Activated CD8-positive, alpha-beta memory T cell treated with anti-CD3 and anti-CD28 coated beads, Interleukin-2, amount 10 ng/mL, durations not matched to agents 7 days and 5 days (primary cell): ENCODE results near the gene TBL1Y. TPM values are rescaled to one million over a fixed set of nuclear protein-coding genes. Genes with fewer than 3 reads are reported as not detected.
"Not testable (repeated sequence)": the region's sequence is repeated elsewhere in the genome, so short reads cannot be mapped to it uniquely, and the experiment has no call there.

Experiments used
- ATAC-seq: fragments of 150-1000 bp; cut with Tn5 transposase; one replicate; pipeline ENCODE4 v1.10.0; 2021; ENCODE audit warnings: moderate library complexity
- CTCF ChIA-PET: fragments of 350-600 bp; sonication (Branson Sonifier 250); formaldehyde crosslinking; loops from one replicate; lab custom pipeline; 2021; ENCODE audit warnings: antibody characterized with exemption; lab: Charles Lee
- DNase-seq: peaks from one replicate; pipeline ENCODE4 v3.0.0-alpha.2; 2020
- H3K27ac Mint-ChIP-seq: one replicate; pipeline ENCODE4 v1.8.0; 2021; ENCODE audit warnings: mild to moderate bottlenecking, mixed read lengths
- H3K27me3 Mint-ChIP-seq: one replicate; pipeline ENCODE4 v1.8.0; 2021; ENCODE audit warnings: mixed read lengths
- H3K36me3 Mint-ChIP-seq: one replicate; pipeline ENCODE4 v1.8.0; 2021; ENCODE audit warnings: mild to moderate bottlenecking, mixed read lengths
- H3K4me1 Mint-ChIP-seq: one replicate; pipeline ENCODE4 v1.8.0; 2021; ENCODE audit warnings: mixed read lengths
- H3K4me3 Mint-ChIP-seq: one replicate; pipeline ENCODE4 v1.8.0; 2021; ENCODE audit warnings: mild to moderate bottlenecking, moderate library complexity, mixed read lengths
- H3K9me3 Mint-ChIP-seq: one replicate; pipeline ENCODE4 v1.8.0; 2022; ENCODE audit warnings: low read depth, mixed read lengths
- total RNA-seq, 2 experiments: library from RNA; stranded (reverse); gene quantifications; one replicate each; pipeline ENCODE4 v1.2.3, GENCODE V29; 2021

Gene TBL1Y
- total RNA-seq, 2 experiments from 2014 or later, result not detected

GRCh38 chrY:7041983-7042382, 131.5 kb downstream of the TBL1Y start:
- Mint-ChIP-seq H3K9me3 (no peaks in the 10 kb centered on the region), H3K4me3 (no peak overlapping the region), H3K36me3 (no peaks in the 10 kb centered on the region), H3K4me1 (peaks cover 16% of the 10 kb centered on the region), H3K27me3 (no peaks in the 10 kb centered on the region), H3K27ac (no peak overlapping the region)
- ATAC-seq, result no peak
- CTCF ChIA-PET, result no interaction called here
- no peak for DNase-seq

- H3K4me1 Mint-ChIP-seq, H3K27me3 Mint-ChIP-seq, H3K27ac Mint-ChIP-seq, ATAC-seq, DNase-seq, CTCF ChIA-PET, H3K9me3 Mint-ChIP-seq, H3K4me3 Mint-ChIP-seq, H3K36me3 Mint-ChIP-seq: not testable (repeated sequence)
Observed at GRCh38 chrY:7052461-7052860, 142.0 kb downstream of the TBL1Y start.

- CTCF ChIA-PET, result no interaction called here
- ATAC-seq, result no peak
- H3K4me3 Mint-ChIP-seq, result no peak overlapping the region
- H3K27ac Mint-ChIP-seq, result no peak overlapping the region
- H3K9me3 Mint-ChIP-seq, result no peaks in the 10 kb centered on the region
- peaks cover 2% of the 10 kb centered on the region for H3K27me3 Mint-ChIP-seq
- H3K4me1 Mint-ChIP-seq, result no peaks in the 10 kb centered on the region
- no peaks in the 10 kb centered on the region for H3K36me3 Mint-ChIP-seq
- no peak for DNase-seq
Observed at GRCh38 chrY:7056886-7057285, 146.4 kb downstream of the TBL1Y start.

- DNase-seq (no peak), ATAC-seq (no peak)
- Mint-ChIP-seq H3K4me3 (no peak overlapping the region), H3K27ac (no peak overlapping the region), H3K27me3 (no peaks in the 10 kb centered on the region), H3K4me1 (no peaks in the 10 kb centered on the region), H3K36me3 (no peaks in the 10 kb centered on the region), H3K9me3 (no peaks in the 10 kb centered on the region)
- CTCF ChIA-PET, result no interaction called here
Observed at GRCh38 chrY:7078725-7079124, 168.2 kb downstream of the TBL1Y start.

GRCh38 chrY:7080548-7080947, 170.1 kb downstream of the TBL1Y start:
- DNase-seq, H3K27ac Mint-ChIP-seq, H3K4me1 Mint-ChIP-seq, H3K9me3 Mint-ChIP-seq, H3K4me3 Mint-ChIP-seq, ATAC-seq, CTCF ChIA-PET, H3K36me3 Mint-ChIP-seq, H3K27me3 Mint-ChIP-seq: not testable (repeated sequence)

- Mint-ChIP-seq H3K9me3 (no peaks in the 10 kb centered on the region), H3K27ac (peak overlapping the region; percentile 48), H3K4me1 (peaks cover 15% of the 10 kb centered on the region), H3K27me3 (no peaks in the 10 kb centered on the region), H3K36me3 (no peaks in the 10 kb centered on the region), H3K4me3 (no peak overlapping the region)
- CTCF ChIA-PET, result interaction anchor here (0.8 to 1.6 kb wide), 4 partner anchors 13 to 153 kb away, joined by 4 to 17 read pairs (median 5); no protein-coding TSS in a partner anchor
- DNase-seq (peak; percentile 83), ATAC-seq (peak; percentile 87)
Observed at GRCh38 chrY:7085606-7086005, 175.1 kb downstream of the TBL1Y start.

- DNase-seq (no peak), ATAC-seq (no peak)
- Mint-ChIP-seq H3K36me3 (no peaks in the 10 kb centered on the region), H3K4me1 (peaks cover 11% of the 10 kb centered on the region), H3K9me3 (no peaks in the 10 kb centered on the region), H3K27me3 (no peaks in the 10 kb centered on the region), H3K4me3 (no peak overlapping the region), H3K27ac (no peak overlapping the region)
- CTCF ChIA-PET, result no interaction called here
Observed at GRCh38 chrY:7092836-7093235, 182.3 kb downstream of the TBL1Y start.

GRCh38 chrY:7094365-7094764, 183.9 kb downstream of the TBL1Y start:
- no peak overlapping the region for H3K27ac Mint-ChIP-seq
- H3K9me3 Mint-ChIP-seq, result no peaks in the 10 kb centered on the region
- CTCF ChIA-PET, result no interaction called here
- H3K36me3 Mint-ChIP-seq, result no peaks in the 10 kb centered on the region
- H3K4me1 Mint-ChIP-seq, result peaks cover 9% of the 10 kb centered on the region
- ATAC-seq, result no peak
- no peak for DNase-seq
- H3K4me3 Mint-ChIP-seq, result no peak overlapping the region
- no peaks in the 10 kb centered on the region for H3K27me3 Mint-ChIP-seq

- DNase-seq (no peak), ATAC-seq (no peak)
- no peaks in the 10 kb centered on the region for H3K27me3 Mint-ChIP-seq
- CTCF ChIA-PET, result no interaction called here
- no peak overlapping the region for H3K27ac Mint-ChIP-seq
- H3K9me3 Mint-ChIP-seq, result no peaks in the 10 kb centered on the region
- no peaks in the 10 kb centered on the region for H3K36me3 Mint-ChIP-seq
- peaks cover 16% of the 10 kb centered on the region for H3K4me1 Mint-ChIP-seq
- H3K4me3 Mint-ChIP-seq, result no peak overlapping the region
Observed at GRCh38 chrY:7097021-7097420, 186.5 kb downstream of the TBL1Y start.

- CTCF ChIA-PET, result interaction anchor here (1.0 kb wide), 1 partner anchor 12 kb away, joined by 3 read pairs; no protein-coding TSS in a partner anchor
- no peaks in the 10 kb centered on the region for H3K27me3 Mint-ChIP-seq
- peak; percentile 41 for DNase-seq
- no peaks in the 10 kb centered on the region for H3K9me3 Mint-ChIP-seq
- H3K27ac Mint-ChIP-seq, result no peak overlapping the region
- H3K4me3 Mint-ChIP-seq, result no peak overlapping the region
- no peaks in the 10 kb centered on the region for H3K36me3 Mint-ChIP-seq
- H3K4me1 Mint-ChIP-seq, result peaks cover 28% of the 10 kb centered on the region
- ATAC-seq, result peak; percentile 57
Observed at GRCh38 chrY:7099742-7100141, 189.2 kb downstream of the TBL1Y start.

GRCh38 chrY:7102680-7103079, 192.2 kb downstream of the TBL1Y start:
- no peaks in the 10 kb centered on the region for H3K27me3 Mint-ChIP-seq
- ATAC-seq, result no peak
- no peak for DNase-seq
- H3K4me1 Mint-ChIP-seq, result peaks cover 41% of the 10 kb centered on the region
- CTCF ChIA-PET, result no interaction called here
- peak overlapping the region; percentile 7 for H3K27ac Mint-ChIP-seq
- no peak overlapping the region for H3K4me3 Mint-ChIP-seq
- H3K9me3 Mint-ChIP-seq, result no peaks in the 10 kb centered on the region
- no peaks in the 10 kb centered on the region for H3K36me3 Mint-ChIP-seq

- Mint-ChIP-seq H3K9me3 (no peaks in the 10 kb centered on the region), H3K4me1 (peaks cover 43% of the 10 kb centered on the region), H3K4me3 (no peak overlapping the region), H3K27ac (no peak overlapping the region), H3K27me3 (no peaks in the 10 kb centered on the region), H3K36me3 (no peaks in the 10 kb centered on the region)
- CTCF ChIA-PET, result no interaction called here
- no peak for DNase-seq
- no peak for ATAC-seq
Observed at GRCh38 chrY:7107179-7107578, 196.7 kb downstream of the TBL1Y start.

- peak overlapping the region; percentile 8 for H3K27ac Mint-ChIP-seq
- no peaks in the 10 kb centered on the region for H3K36me3 Mint-ChIP-seq
- peaks cover 31% of the 10 kb centered on the region for H3K4me1 Mint-ChIP-seq
- no peak overlapping the region for H3K4me3 Mint-ChIP-seq
- H3K27me3 Mint-ChIP-seq, result no peaks in the 10 kb centered on the region
- no peaks in the 10 kb centered on the region for H3K9me3 Mint-ChIP-seq
- CTCF ChIA-PET, result no interaction called here
- ATAC-seq (peak; percentile 42), DNase-seq (peak; percentile 41)
Observed at GRCh38 chrY:7110086-7110485, 199.6 kb downstream of the TBL1Y start.

GRCh38 chrY:7115871-7116270, 205.4 kb downstream of the TBL1Y start:
- CTCF ChIA-PET, result no interaction called here
- ATAC-seq (no peak), DNase-seq (no peak)
- Mint-ChIP-seq H3K27me3 (no peaks in the 10 kb centered on the region), H3K4me1 (peaks cover 3% of the 10 kb centered on the region), H3K9me3 (no peaks in the 10 kb centered on the region), H3K36me3 (no peaks in the 10 kb centered on the region), H3K4me3 (no peak overlapping the region), H3K27ac (no peak overlapping the region)

- Mint-ChIP-seq H3K9me3 (no peaks in the 10 kb centered on the region), H3K27me3 (no peaks in the 10 kb centered on the region), H3K36me3 (no peaks in the 10 kb centered on the region), H3K4me3 (no peak overlapping the region), H3K27ac (no peak overlapping the region), H3K4me1 (peaks cover 3% of the 10 kb centered on the region)
- ATAC-seq (no peak), DNase-seq (no peak)
- CTCF ChIA-PET, result no interaction called here
Observed at GRCh38 chrY:7122202-7122601, 211.7 kb downstream of the TBL1Y start.
